Nephron progenitor cell (in vitro differentiated cells): ENCODE measurements around the gene ZNF579.

Source experiments
- DNase-seq: peaks from one replicate; pipeline ENCODE4 v3.0.0; 2021
- H3K27ac Mint-ChIP-seq: 2 replicates; pipeline ENCODE4 v1.8.0; 2021; ENCODE audit warnings: mild to moderate bottlenecking, moderate library complexity, mixed read lengths
- H3K27me3 Mint-ChIP-seq: 2 replicates; pipeline ENCODE4 v1.8.0; 2021; ENCODE audit warnings: mild to moderate bottlenecking, low read depth, mixed read lengths; ENCODE audit not compliant: poor library complexity
- H3K36me3 Mint-ChIP-seq: 2 replicates; pipeline ENCODE4 v1.8.0; 2021; ENCODE audit warnings: low read depth, mixed read lengths
- H3K4me1 Mint-ChIP-seq: 2 replicates; pipeline ENCODE4 v1.8.0; 2021; ENCODE audit warnings: mixed read lengths
- H3K4me3 Mint-ChIP-seq: 2 replicates; pipeline ENCODE4 v1.8.0; 2021; ENCODE audit warnings: mild to moderate bottlenecking, moderate library complexity, mixed read lengths
- H3K9me3 Mint-ChIP-seq: 2 replicates; pipeline ENCODE4 v1.8.0; 2021; ENCODE audit warnings: mild to moderate bottlenecking, moderate library complexity, mixed read lengths
- TF ChIP-seq, protein P1 (sequence below): fragments of 200-600 bp; sonication (generic); IDR thresholded peaks from 2 replicates; pipeline ENCODE4 v1.5.0; 2021; ENCODE audit warnings: antibody characterized with exemption

ZNF579 gene

DNA sequence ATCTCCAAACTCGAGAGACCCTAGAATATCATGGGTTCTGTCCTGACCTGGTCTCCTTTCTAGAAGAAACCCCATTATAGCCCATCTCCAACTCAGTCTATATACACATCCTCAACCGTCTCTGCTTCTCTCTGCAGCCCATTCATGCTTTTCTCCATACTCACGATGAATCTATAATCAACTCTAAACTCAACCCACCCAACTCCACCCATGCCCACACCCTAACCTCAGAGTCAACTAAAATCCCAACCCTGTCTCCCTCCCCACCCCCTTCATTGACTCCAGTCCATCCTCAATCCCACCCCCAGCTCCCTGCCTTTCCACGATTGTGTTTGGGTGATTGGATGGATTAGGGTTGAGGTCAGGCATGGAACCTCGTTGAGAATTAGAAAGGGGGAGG, 37.1 kb downstream of the ZNF579 start:
- DNase-seq, result no peak
- Mint-ChIP-seq H3K27me3 (peaks cover 29% of the 10 kb centered on the region), H3K4me3 (no peak overlapping the region), H3K36me3 (no peaks in the 10 kb centered on the region), H3K4me1 (peaks cover 71% of the 10 kb centered on the region), H3K9me3 (peaks cover 11% of the 10 kb centered on the region), H3K27ac (no peak overlapping the region)
- TF ChIP-seq, protein P1, sequence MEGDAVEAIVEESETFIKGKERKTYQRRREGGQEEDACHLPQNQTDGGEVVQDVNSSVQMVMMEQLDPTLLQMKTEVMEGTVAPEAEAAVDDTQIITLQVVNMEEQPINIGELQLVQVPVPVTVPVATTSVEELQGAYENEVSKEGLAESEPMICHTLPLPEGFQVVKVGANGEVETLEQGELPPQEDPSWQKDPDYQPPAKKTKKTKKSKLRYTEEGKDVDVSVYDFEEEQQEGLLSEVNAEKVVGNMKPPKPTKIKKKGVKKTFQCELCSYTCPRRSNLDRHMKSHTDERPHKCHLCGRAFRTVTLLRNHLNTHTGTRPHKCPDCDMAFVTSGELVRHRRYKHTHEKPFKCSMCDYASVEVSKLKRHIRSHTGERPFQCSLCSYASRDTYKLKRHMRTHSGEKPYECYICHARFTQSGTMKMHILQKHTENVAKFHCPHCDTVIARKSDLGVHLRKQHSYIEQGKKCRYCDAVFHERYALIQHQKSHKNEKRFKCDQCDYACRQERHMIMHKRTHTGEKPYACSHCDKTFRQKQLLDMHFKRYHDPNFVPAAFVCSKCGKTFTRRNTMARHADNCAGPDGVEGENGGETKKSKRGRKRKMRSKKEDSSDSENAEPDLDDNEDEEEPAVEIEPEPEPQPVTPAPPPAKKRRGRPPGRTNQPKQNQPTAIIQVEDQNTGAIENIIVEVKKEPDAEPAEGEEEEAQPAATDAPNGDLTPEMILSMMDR, result no peak

DNA sequence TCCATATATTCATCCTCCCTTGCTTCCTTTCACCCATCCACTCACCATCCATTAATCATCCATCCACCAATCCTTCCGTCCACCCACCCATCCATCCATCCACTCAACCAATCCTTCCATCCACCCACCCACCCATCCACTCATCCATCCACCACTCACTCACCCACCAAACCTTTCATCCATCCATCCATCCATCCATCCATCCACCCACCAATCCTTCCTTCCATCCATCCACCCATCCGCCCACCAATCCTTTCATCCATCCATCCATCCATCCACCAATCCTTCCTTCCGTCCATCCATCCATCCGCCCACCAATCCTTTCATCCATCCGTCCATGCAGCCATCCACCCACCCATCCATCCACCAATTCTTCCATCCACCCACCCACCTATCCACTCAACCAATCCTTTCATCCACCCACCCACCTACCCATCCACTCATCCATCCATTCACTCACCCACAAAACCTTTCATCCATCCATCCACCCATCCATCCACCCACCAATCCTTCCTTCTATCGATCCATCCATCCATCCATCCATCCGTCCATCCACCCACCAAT, 38.3 kb downstream of the ZNF579 start:
- TF ChIP-seq, protein P1, result no peak
- H3K4me3 Mint-ChIP-seq, result no peak overlapping the region
- H3K27me3 Mint-ChIP-seq, result peaks cover 29% of the 10 kb centered on the region
- H3K27ac Mint-ChIP-seq, result no peak overlapping the region
- H3K4me1 Mint-ChIP-seq, result peaks cover 66% of the 10 kb centered on the region
- no peak for DNase-seq
- H3K9me3 Mint-ChIP-seq, result peaks cover 11% of the 10 kb centered on the region
- no peaks in the 10 kb centered on the region for H3K36me3 Mint-ChIP-seq

DNA sequence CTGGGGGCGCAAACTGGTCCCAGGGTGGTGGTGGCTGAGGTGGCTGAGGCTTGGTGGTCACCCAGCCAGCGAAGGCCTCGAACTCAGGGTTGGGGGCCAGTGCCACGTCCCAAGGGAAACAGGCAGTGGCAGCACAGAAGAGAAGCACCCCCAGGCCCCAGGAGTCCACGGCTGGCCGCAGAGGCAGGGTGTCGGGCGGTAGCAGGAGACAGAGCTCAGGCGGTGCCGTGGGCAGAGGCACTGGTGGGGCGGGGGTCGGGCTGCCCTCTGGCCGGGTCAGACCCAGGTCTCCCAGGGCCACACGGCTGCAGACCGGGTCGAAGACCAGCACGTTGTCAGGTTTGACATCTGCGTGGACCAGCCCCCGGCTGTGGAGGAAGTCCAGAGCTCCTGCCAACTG, 39.6 kb downstream of the ZNF579 start:
- no peak overlapping the region for H3K27ac Mint-ChIP-seq
- H3K4me1 Mint-ChIP-seq, result peaks cover 67% of the 10 kb centered on the region
- TF ChIP-seq, protein P1, result no peak
- H3K9me3 Mint-ChIP-seq, result peaks cover 11% of the 10 kb centered on the region
- no peak for DNase-seq
- H3K27me3 Mint-ChIP-seq, result peaks cover 29% of the 10 kb centered on the region
- no peaks in the 10 kb centered on the region for H3K36me3 Mint-ChIP-seq
- H3K4me3 Mint-ChIP-seq, result no peak overlapping the region

DNA sequence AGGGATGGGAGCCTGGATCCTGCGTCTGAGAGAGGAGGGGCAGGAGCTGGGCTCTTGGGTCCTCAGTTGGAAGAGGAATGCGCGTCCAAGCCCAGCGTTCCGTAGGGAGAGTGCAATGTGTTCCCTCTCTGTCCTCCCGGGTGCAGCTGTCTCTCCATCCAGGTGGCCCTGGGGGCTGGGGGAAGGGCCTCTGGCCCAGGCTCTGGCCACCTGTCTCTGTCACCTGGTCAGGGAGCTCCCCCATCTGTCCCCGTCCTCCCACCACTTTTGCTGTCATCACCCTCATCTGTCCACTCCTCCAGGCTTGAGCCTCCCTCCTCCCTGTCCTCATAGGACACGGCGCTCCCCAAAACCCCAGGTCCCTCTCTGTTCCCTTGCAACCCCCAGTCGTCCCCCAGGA, 40.0 kb downstream of the ZNF579 start:
- TF ChIP-seq, protein P1, result no peak
- peaks cover 29% of the 10 kb centered on the region for H3K27me3 Mint-ChIP-seq
- H3K9me3 Mint-ChIP-seq, result peaks cover 11% of the 10 kb centered on the region
- peak overlapping the region; percentile 64 for H3K27ac Mint-ChIP-seq
- no peak for DNase-seq
- peaks cover 67% of the 10 kb centered on the region for H3K4me1 Mint-ChIP-seq
- H3K4me3 Mint-ChIP-seq, result no peak overlapping the region
- H3K36me3 Mint-ChIP-seq, result no peaks in the 10 kb centered on the region

- Mint-ChIP-seq H3K4me3 (no peak overlapping the region), H3K27me3 (peaks cover 29% of the 10 kb centered on the region), H3K36me3 (no peaks in the 10 kb centered on the region), H3K27ac (peak overlapping the region; percentile 91), H3K4me1 (peaks cover 63% of the 10 kb centered on the region), H3K9me3 (peaks cover 11% of the 10 kb centered on the region)
- no peak for DNase-seq
- TF ChIP-seq, protein P1, result no peak
These were observed 41.3 kb downstream of the ZNF579 start for GRCh38 chr19:55539090-55539984.
